ENCODE data around the gene ZC3H12D.
"Not testable (repeated sequence)": the region's sequence is repeated elsewhere in the genome, so short reads cannot be mapped to it uniquely, and the experiment has no call there.

The ZC3H12D gene

GRCh38 chr6:149497365-149497764 lies 12.6 kb upstream of the ZC3H12D start:
- H3K9me2 ChIP-seq (ENCODE audit: low read depth, low read length) = no peaks in the 10 kb centered on the region
- H3K4me3 ChIP-seq (ENCODE audit: low read depth, low read length, poor library complexity, severe bottlenecking) = no peak overlapping the region
- H3K27ac ChIP-seq (ENCODE audit: low read depth, low read length, poor library complexity, severe bottlenecking) = no peak overlapping the region
- H3K9ac ChIP-seq (ENCODE audit: low read length) = no peak overlapping the region
- no peaks in the 10 kb centered on the region for H3K27me3 ChIP-seq (ENCODE audit: insufficient read depth, low read length)
- no peaks in the 10 kb centered on the region for H3K79me2 ChIP-seq (ENCODE audit: insufficient read depth, low read length)
- H3K4me2 ChIP-seq (ENCODE audit: low read length) = no peak overlapping the region
- no peaks in the 10 kb centered on the region for H3F3A ChIP-seq (ENCODE audit: insufficient read depth, low read length)
- H2AFZ ChIP-seq (ENCODE audit: low read length) = no peak overlapping the region
- peaks cover 27% of the 10 kb centered on the region for H3K4me1 ChIP-seq (ENCODE audit: insufficient read depth, low read length, severe bottlenecking)
- no peaks in the 10 kb centered on the region for H4K20me1 ChIP-seq (ENCODE audit: insufficient read depth, low read length)
- TF ChIP-seq EZH2 (IDR thresholded peaks at IDR 0.05; ENCODE audit: borderline replicate concordance, low read length) = no peak
- TF ChIP-seq, protein P1, sequence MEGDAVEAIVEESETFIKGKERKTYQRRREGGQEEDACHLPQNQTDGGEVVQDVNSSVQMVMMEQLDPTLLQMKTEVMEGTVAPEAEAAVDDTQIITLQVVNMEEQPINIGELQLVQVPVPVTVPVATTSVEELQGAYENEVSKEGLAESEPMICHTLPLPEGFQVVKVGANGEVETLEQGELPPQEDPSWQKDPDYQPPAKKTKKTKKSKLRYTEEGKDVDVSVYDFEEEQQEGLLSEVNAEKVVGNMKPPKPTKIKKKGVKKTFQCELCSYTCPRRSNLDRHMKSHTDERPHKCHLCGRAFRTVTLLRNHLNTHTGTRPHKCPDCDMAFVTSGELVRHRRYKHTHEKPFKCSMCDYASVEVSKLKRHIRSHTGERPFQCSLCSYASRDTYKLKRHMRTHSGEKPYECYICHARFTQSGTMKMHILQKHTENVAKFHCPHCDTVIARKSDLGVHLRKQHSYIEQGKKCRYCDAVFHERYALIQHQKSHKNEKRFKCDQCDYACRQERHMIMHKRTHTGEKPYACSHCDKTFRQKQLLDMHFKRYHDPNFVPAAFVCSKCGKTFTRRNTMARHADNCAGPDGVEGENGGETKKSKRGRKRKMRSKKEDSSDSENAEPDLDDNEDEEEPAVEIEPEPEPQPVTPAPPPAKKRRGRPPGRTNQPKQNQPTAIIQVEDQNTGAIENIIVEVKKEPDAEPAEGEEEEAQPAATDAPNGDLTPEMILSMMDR (IDR thresholded peaks at IDR 0.05; ENCODE audit: low read length) = no peak
- H3K9me3 ChIP-seq (ENCODE audit: low read length) = no peaks in the 10 kb centered on the region
- H3K36me3 ChIP-seq (ENCODE audit: insufficient read depth, low read length) = peaks cover 10% of the 10 kb centered on the region; the same call in 1 of the 2 replicates

DNA sequence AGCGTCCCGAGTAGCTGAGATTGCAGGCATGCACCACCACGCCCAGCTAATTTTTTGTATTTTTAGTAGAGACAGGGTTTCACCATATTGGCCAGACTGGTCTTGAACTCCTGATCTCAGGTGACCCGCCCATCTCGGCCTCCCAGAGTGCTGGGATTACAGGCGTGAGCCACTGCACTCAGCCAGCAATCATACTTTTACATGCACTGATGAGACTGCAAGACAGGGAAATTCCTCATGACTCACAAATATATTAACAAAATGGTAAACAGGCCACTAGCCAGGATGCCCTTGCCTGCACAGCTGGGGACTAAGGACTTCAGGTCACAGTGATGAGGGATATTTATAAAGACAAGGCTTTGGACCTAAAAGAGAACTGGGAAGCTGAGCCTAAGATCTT lies 11.8 kb upstream of the ZC3H12D start:
- H3K4me1 ChIP-seq (ENCODE audit: insufficient read depth, low read length, severe bottlenecking) = peaks cover 27% of the 10 kb centered on the region
- H3K4me2 ChIP-seq (ENCODE audit: low read length); H3F3A ChIP-seq (ENCODE audit: insufficient read depth, low read length); H4K20me1 ChIP-seq (ENCODE audit: insufficient read depth, low read length); H2AFZ ChIP-seq (ENCODE audit: low read length); H3K9me3 ChIP-seq (ENCODE audit: low read length); H3K4me3 ChIP-seq (ENCODE audit: low read depth, low read length, poor library complexity, severe bottlenecking); H3K27me3 ChIP-seq (ENCODE audit: insufficient read depth, low read length); H3K79me2 ChIP-seq (ENCODE audit: insufficient read depth, low read length); H3K9ac ChIP-seq (ENCODE audit: low read length); H3K27ac ChIP-seq (ENCODE audit: low read depth, low read length, poor library complexity, severe bottlenecking); H3K9me2 ChIP-seq (ENCODE audit: low read depth, low read length): not testable (repeated sequence)
- H3K36me3 ChIP-seq (ENCODE audit: insufficient read depth, low read length) = peaks cover 10% of the 10 kb centered on the region; the same call in 1 of the 2 replicates

GRCh38 chr6:149495349-149496016 lies 10.7 kb upstream of the ZC3H12D start:
- not testable (repeated sequence) for H3K4me3 ChIP-seq (ENCODE audit: low read depth, low read length, poor library complexity, severe bottlenecking); H3K27ac ChIP-seq (ENCODE audit: low read depth, low read length, poor library complexity, severe bottlenecking); H3F3A ChIP-seq (ENCODE audit: insufficient read depth, low read length); H3K27me3 ChIP-seq (ENCODE audit: insufficient read depth, low read length); H3K9me2 ChIP-seq (ENCODE audit: low read depth, low read length); H2AFZ ChIP-seq (ENCODE audit: low read length); H3K36me3 ChIP-seq (ENCODE audit: insufficient read depth, low read length); H3K4me2 ChIP-seq (ENCODE audit: low read length); H3K9ac ChIP-seq (ENCODE audit: low read length); H3K9me3 ChIP-seq (ENCODE audit: low read length); H4K20me1 ChIP-seq (ENCODE audit: insufficient read depth, low read length); H3K79me2 ChIP-seq (ENCODE audit: insufficient read depth, low read length)
- peaks cover 27% of the 10 kb centered on the region for H3K4me1 ChIP-seq (ENCODE audit: insufficient read depth, low read length, severe bottlenecking)

DNA sequence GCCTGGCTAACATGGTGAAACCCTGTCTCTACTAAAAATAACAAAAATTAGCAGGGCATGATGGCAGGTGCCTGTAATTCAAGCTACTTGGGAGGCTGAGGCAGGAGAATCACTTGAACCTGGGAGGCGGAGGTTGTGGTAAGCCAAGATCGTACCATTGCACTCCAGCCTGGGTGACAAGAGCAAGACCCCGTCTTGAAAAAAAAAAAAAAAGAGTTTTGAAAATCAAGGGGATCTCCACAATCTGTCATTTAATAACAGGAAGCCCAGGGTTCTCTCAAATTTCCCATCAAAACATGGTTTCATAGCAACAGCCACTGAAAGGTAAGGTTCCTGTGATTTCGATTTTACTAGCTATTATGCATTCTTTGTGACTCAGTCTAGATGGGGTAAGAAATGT lies 10.0 kb upstream of the ZC3H12D start:
- H3F3A ChIP-seq (ENCODE audit: insufficient read depth, low read length); H3K9ac ChIP-seq (ENCODE audit: low read length); H3K27ac ChIP-seq (ENCODE audit: low read depth, low read length, poor library complexity, severe bottlenecking); H3K36me3 ChIP-seq (ENCODE audit: insufficient read depth, low read length); H3K9me2 ChIP-seq (ENCODE audit: low read depth, low read length); H3K9me3 ChIP-seq (ENCODE audit: low read length); H3K27me3 ChIP-seq (ENCODE audit: insufficient read depth, low read length); H2AFZ ChIP-seq (ENCODE audit: low read length); H3K4me3 ChIP-seq (ENCODE audit: low read depth, low read length, poor library complexity, severe bottlenecking); H4K20me1 ChIP-seq (ENCODE audit: insufficient read depth, low read length); H3K4me2 ChIP-seq (ENCODE audit: low read length); H3K79me2 ChIP-seq (ENCODE audit: insufficient read depth, low read length): not testable (repeated sequence)
- H3K4me1 ChIP-seq (ENCODE audit: insufficient read depth, low read length, severe bottlenecking) = peaks cover 27% of the 10 kb centered on the region

All from OCI-LY1 (cell line).